ENCODE results near the gene C12orf75.

The C12orf75 gene

GRCh38 chr12:105393587-105393986 is 63.1 kb downstream of the C12orf75 start:
- no peak for DNase-seq (ENCODE audit: extremely low spot score)
- ChIA-PET POLR2A (no interaction called here), CTCF (interaction anchor here (0.6 to 6.3 kb wide), 2 partner anchors 10 to 12 kb away, joined by 3 to 28 read pairs; no protein-coding TSS in a partner anchor)
- no peak for TF ChIP-seq CTCF (IDR thresholded peaks at IDR 0.05; ENCODE audit: control extremely low read depth, extremely low read depth, low read depth, missing control alignments)

DNA sequence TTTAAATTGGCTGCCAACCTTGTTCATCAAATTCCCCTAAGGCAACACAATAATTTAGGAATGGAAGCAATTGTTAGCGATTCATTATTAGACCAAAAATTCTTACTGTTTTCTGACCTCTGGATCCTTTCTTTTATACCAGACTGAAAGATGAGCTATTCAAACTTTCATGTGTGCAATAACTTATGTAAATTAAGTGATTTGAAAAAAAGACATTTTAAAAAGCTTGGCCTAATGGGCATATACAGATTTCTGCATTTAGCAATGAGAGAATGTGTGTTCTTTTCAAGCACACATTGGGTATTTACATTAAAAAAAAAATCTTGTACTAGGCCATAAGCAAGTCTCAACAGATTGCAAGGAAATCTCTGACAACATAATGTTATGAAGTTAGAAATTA is 65.5 kb downstream of the C12orf75 start:
- TF ChIP-seq CTCF (IDR thresholded peaks at IDR 0.05; ENCODE audit: control extremely low read depth, extremely low read depth, low read depth, missing control alignments) = no peak
- CTCF ChIA-PET = interaction anchor here (6.3 kb wide), 1 partner anchor 12 kb away, joined by 28 read pairs; no protein-coding TSS in a partner anchor
- POLR2A ChIA-PET = no interaction called here
- DNase-seq (ENCODE audit: extremely low spot score) = no peak

DNA sequence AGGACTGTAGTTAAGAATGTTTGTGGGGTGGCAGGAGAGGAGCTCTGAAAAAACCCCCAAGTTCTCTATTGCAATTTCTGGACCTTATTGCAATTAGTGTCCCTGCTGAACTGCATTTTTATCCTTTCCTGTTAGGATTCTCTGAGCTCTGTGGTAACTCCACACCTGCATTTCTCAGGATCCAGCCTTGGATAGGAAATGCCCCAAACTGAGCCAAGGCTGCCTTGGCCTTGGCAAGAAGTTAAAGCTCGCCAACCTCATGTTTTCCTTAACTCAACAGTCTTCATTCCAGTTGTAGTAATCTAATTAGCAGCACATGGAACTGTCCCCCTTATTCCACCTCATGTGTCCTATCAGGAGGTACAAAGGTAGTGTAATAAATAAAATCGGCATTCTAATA is 66.5 kb downstream of the C12orf75 start:
- no peak for DNase-seq (ENCODE audit: extremely low spot score)
- ChIA-PET CTCF (interaction anchor here (1.0 to 6.3 kb wide), 3 partner anchors 13 to 25 kb away, joined by 3 to 28 read pairs (median 3); no protein-coding TSS in a partner anchor), POLR2A (no interaction called here)
- TF ChIP-seq CTCF (IDR thresholded peaks at IDR 0.05; ENCODE audit: control extremely low read depth, extremely low read depth, low read depth, missing control alignments) = no peak

DNA sequence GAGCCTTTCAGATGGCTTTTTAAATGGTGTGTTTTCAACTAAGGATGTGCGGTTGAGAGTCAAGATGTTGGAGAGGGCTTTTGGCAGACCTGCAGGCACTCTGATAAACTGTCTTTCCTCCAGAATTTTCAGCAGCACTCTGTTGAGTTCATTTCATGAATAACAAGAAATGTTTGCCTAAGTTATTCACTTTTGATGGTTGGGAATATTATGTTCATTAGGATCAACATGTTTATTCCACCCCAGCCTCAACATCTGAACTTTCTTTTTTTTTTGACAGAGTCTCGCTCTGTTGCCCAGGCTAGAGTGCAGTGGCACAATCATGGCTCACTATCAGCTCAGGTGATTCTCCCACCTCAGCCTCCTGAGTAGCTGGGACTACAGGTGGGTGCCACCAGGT is 68.4 kb downstream of the C12orf75 start:
- POLR2A ChIA-PET = no interaction called here
- DNase-seq (ENCODE audit: extremely low spot score) = no peak
- TF ChIP-seq CTCF (IDR thresholded peaks at IDR 0.05; ENCODE audit: control extremely low read depth, extremely low read depth, low read depth, missing control alignments) = no peak
- CTCF ChIA-PET = interaction anchor here (2.3 to 6.0 kb wide), 2 partner anchors 15 to 21 kb away, joined by 8 to 27 read pairs; no protein-coding TSS in a partner anchor

DNA sequence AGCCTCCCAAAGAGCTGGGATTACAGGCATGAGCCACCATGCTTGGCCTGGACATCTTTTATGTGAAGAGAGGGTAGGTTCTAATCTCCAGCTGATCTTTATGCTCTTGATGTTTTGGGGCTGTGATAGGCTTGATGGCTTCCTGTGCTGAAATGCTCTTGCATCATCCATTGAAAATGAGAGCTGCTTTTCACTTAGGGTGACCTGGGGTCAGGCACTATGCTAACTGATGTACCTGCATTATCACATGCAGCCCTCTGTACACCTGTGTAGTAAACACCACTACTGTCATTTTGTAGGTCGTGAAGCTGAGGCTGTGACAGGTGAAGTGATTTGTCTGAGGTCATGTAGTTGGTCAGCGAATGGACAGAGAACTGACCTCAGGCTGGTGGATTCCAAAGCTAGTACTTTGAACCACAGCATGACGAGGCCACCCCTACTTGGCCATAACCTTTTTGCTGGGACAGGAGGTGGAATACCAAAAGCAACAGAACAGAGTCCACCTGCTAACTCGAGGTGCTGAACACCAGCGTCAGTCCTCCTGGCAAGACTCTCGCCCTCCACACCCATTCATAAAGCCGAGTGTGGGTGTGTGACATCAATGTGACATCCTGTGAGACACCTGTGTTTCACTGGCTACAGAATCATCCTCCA is 69.1 kb downstream of the C12orf75 start:
- DNase-seq (ENCODE audit: extremely low spot score) = no peak
- ChIA-PET CTCF (interaction anchor here (1.2 to 6.0 kb wide), 3 partner anchors 15 to 735 kb away, joined by 3 to 27 read pairs (median 8); no protein-coding TSS in a partner anchor), POLR2A (no interaction called here)
- TF ChIP-seq CTCF (IDR thresholded peaks at IDR 0.05; ENCODE audit: control extremely low read depth, extremely low read depth, low read depth, missing control alignments) = no peak

DNA sequence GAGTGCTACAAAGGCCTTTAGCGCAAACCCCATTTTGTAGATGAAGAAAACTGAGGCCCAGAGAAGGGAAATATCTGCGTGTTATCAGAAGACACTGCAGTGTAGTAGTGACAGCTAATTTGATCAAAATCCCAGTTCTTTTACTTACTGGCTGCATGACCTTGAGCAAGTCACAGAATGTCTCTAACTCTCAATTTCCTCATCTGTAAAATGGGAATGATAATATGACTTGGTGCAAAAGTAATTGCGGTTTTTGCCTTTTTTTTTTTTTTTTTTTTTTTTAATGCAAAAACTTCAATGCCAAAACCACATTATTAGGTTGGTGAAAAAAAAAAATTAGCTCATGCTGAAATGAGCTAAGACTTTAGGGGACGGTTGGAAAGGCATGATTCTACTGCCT is 69.7 kb downstream of the C12orf75 start:
- DNase-seq (ENCODE audit: extremely low spot score) = no peak
- TF ChIP-seq CTCF (IDR thresholded peaks at IDR 0.05; ENCODE audit: control extremely low read depth, extremely low read depth, low read depth, missing control alignments) = no peak
- CTCF ChIA-PET = interaction anchor here (1.2 to 6.0 kb wide), 4 partner anchors 16 to 735 kb away, joined by 3 to 27 read pairs (median 6); no protein-coding TSS in a partner anchor
- POLR2A ChIA-PET = no interaction called here

All from GM10248 (cell line).